ENCODE data around the gene TMX4. TPM values are rescaled to one million over a fixed set of nuclear protein-coding genes. Genes with fewer than 3 reads are reported as not detected.

Gene TMX4
- polyA plus RNA-seq, 2 donors, result 3.6 to 5.5 TPM

GRCh38 chr20:7981374-7981773 lies 38.2 kb downstream of the TMX4 start:
- Histone ChIP-seq H3K36me3 (ENCODE audit: control insufficient read depth in 2 of 2, insufficient read depth in 2 of 2, low read length in 1 of 2) (peaks cover 8 to 16% of the 10 kb centered on the region in 2 donors), H3K27ac (ENCODE audit: low read depth in 2 of 2, low read length in 1 of 2) (no peak overlapping the region), H3K9me3 (ENCODE audit: control insufficient read depth in 2 of 2, insufficient read depth in 1 of 2, low read depth in 1 of 2, low read length in 1 of 2) (no peaks in the 10 kb centered on the region), H3K27me3 (ENCODE audit: control insufficient read depth in 1 of 2, insufficient read depth in 2 of 2, low read length in 2 of 2) (no peaks in the 10 kb centered on the region), H3K4me1 (ENCODE audit: control insufficient read depth in 2 of 2, insufficient read depth in 2 of 2, low read length in 1 of 2) (no peaks in the 10 kb centered on the region), H3K4me3 (ENCODE audit: low read depth in 1 of 2, low read length in 2 of 2) (no peak overlapping the region)

DNA sequence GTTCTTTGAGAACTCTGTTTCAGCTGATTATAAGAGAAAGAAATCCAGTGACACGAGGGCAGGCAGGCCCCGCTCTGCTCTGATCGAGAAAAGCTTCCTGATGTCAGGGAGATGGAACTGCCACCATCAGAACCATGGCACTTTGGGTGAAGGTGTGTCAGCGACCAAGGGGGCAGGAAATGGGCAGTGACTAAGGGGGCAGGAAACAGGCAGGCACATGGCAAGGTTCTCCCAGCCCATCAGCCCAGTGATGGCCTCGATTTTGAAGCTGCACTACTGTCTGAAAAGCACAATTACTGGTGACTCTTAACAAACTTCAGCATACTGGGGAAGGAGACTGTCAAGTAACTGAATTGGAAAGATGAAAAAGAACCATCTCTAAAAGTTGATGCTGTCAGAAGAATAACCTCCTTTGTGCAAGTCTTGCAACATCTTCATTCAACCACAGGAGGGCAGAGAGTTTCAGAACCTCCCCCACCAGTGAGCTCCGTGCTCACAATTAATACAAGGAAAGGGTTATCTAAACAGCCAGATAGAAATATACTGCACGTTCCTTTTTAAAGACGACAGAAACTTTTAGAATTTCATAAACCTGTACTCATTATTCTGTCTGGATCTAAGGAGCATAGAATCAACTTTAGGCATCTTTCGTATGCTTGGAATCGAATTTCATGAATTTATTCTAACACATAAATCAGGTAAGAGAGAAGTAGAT lies 39.1 kb downstream of the TMX4 start:
- 61 to 69% methylated on average over 10 of the region's 10 CpGs for WGBS, 2 donors
- Histone ChIP-seq H3K4me1 (ENCODE audit: control insufficient read depth in 2 of 2, insufficient read depth in 2 of 2, low read length in 1 of 2) (no peaks in the 10 kb centered on the region), H3K27ac (ENCODE audit: low read depth in 2 of 2, low read length in 1 of 2) (no peak overlapping the region), H3K4me3 (ENCODE audit: low read depth in 1 of 2, low read length in 2 of 2) (no peak overlapping the region), H3K36me3 (ENCODE audit: control insufficient read depth in 2 of 2, insufficient read depth in 2 of 2, low read length in 1 of 2) (peaks cover 8 to 16% of the 10 kb centered on the region in 2 donors), H3K27me3 (ENCODE audit: control insufficient read depth in 1 of 2, insufficient read depth in 2 of 2, low read length in 2 of 2) (no peaks in the 10 kb centered on the region), H3K9me3 (ENCODE audit: control insufficient read depth in 2 of 2, insufficient read depth in 1 of 2, low read depth in 1 of 2, low read length in 1 of 2) (no peaks in the 10 kb centered on the region)

- Histone ChIP-seq H3K4me3 (ENCODE audit: low read depth in 1 of 2, low read length in 2 of 2) (no peak overlapping the region), H3K4me1 (ENCODE audit: control insufficient read depth in 2 of 2, insufficient read depth in 2 of 2, low read length in 1 of 2) (no peaks in the 10 kb centered on the region), H3K9me3 (ENCODE audit: control insufficient read depth in 2 of 2, insufficient read depth in 1 of 2, low read depth in 1 of 2, low read length in 1 of 2) (no peaks in the 10 kb centered on the region), H3K27ac (ENCODE audit: low read depth in 2 of 2, low read length in 1 of 2) (no peak overlapping the region), H3K27me3 (ENCODE audit: control insufficient read depth in 1 of 2, insufficient read depth in 2 of 2, low read length in 2 of 2) (no peaks in the 10 kb centered on the region), H3K36me3 (ENCODE audit: control insufficient read depth in 2 of 2, insufficient read depth in 2 of 2, low read length in 1 of 2) (peaks cover 8 to 14% of the 10 kb centered on the region in 2 donors)
- WGBS, 2 donors, result 58 to 73% methylated on average over 5 of the region's 5 CpGs
Observed at GRCh38 chr20:7977709-7978108, 41.9 kb downstream of the TMX4 start.

- H3K4me3 ChIP-seq (ENCODE audit: low read depth in 1 of 2, low read length in 2 of 2), result no peak overlapping the region
- 76 to 79% methylated on average over 9 of the region's 9 CpGs for WGBS, 2 donors
Observed at GRCh38 chr20:7975851-7976414, 43.6 kb downstream of the TMX4 start.

GRCh38 chr20:7974785-7975435 lies 44.7 kb downstream of the TMX4 start:
- Histone ChIP-seq H3K27ac (ENCODE audit: low read depth in 2 of 2, low read length in 1 of 2) (no peak overlapping the region), H3K36me3 (ENCODE audit: control insufficient read depth in 2 of 2, insufficient read depth in 2 of 2, low read length in 1 of 2) (no peaks in the 10 kb centered on the region), H3K9me3 (ENCODE audit: control insufficient read depth in 2 of 2, insufficient read depth in 1 of 2, low read depth in 1 of 2, low read length in 1 of 2) (no peaks in the 10 kb centered on the region), H3K27me3 (ENCODE audit: control insufficient read depth in 1 of 2, insufficient read depth in 2 of 2, low read length in 2 of 2) (no peaks in the 10 kb centered on the region), H3K4me3 (ENCODE audit: low read depth in 1 of 2, low read length in 2 of 2) (no peak overlapping the region), H3K4me1 (ENCODE audit: control insufficient read depth in 2 of 2, insufficient read depth in 2 of 2, low read length in 1 of 2) (no peaks in the 10 kb centered on the region)
- WGBS, 2 donors, result 85% methylated on average over 4 of the region's 4 CpGs

More at GRCh38 chr20:7975851-7976414, 43.6 kb downstream of the TMX4 start:
- Histone ChIP-seq H3K27me3 (ENCODE audit: control insufficient read depth in 1 of 2, insufficient read depth in 2 of 2, low read length in 2 of 2) (no peaks in the 10 kb centered on the region), H3K27ac (ENCODE audit: low read depth in 2 of 2, low read length in 1 of 2) (no peak overlapping the region), H3K9me3 (ENCODE audit: control insufficient read depth in 2 of 2, insufficient read depth in 1 of 2, low read depth in 1 of 2, low read length in 1 of 2) (no peaks in the 10 kb centered on the region), H3K4me1 (ENCODE audit: control insufficient read depth in 2 of 2, insufficient read depth in 2 of 2, low read length in 1 of 2) (no peaks in the 10 kb centered on the region), H3K36me3 (ENCODE audit: control insufficient read depth in 2 of 2, insufficient read depth in 2 of 2, low read length in 1 of 2) (peaks cover 0 to 3% of the 10 kb centered on the region in 2 donors)

- no peak overlapping the region for H3K4me3 ChIP-seq (ENCODE audit: low read depth in 1 of 2, low read length in 2 of 2)
- no peaks in the 10 kb centered on the region for H3K9me3 ChIP-seq (ENCODE audit: control insufficient read depth in 2 of 2, insufficient read depth in 1 of 2, low read depth in 1 of 2, low read length in 1 of 2)
- no peaks in the 10 kb centered on the region for H3K27me3 ChIP-seq (ENCODE audit: control insufficient read depth in 1 of 2, insufficient read depth in 2 of 2, low read length in 2 of 2)
- H3K4me1 ChIP-seq (ENCODE audit: control insufficient read depth in 2 of 2, insufficient read depth in 2 of 2, low read length in 1 of 2), result no peaks in the 10 kb centered on the region
- no peak overlapping the region for H3K27ac ChIP-seq (ENCODE audit: low read depth in 2 of 2, low read length in 1 of 2)
- 91 to 93% methylated on average over 2 of the region's 2 CpGs for WGBS, 2 donors
- H3K36me3 ChIP-seq (ENCODE audit: control insufficient read depth in 2 of 2, insufficient read depth in 2 of 2, low read length in 1 of 2), result no peaks in the 10 kb centered on the region
Observed at GRCh38 chr20:7971536-7972280, 47.9 kb downstream of the TMX4 start.

DNA sequence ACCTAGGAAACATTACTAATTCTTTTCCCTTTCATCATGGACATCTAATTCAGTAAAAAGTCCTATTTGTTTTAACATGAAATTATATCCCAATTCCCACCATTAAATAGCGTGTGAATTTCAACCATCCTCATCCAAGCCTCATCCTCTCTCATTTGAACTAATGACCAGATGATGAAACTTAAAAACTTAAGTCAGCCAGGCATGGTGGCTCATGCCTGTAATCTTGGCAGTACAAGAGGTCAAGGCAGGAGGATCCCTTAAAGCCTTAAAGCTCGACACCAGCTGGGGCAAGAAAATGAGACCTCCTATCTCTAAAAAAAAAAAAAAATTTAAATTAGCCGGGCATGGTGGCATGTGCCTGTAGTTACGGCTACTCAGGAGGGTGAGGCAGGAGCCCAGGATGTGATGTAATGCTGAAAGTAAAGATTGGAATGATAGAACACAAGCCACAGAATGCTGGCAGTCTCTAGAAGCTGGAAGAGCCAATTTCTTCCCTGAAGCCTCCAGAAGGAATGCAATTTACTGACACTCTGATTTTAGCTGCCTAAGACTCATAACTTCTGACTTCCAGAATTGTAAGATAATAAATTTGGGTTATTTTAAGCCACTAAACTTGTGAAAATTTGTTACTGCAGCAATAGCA lies 52.2 kb downstream of the TMX4 start:
- H3K27me3 ChIP-seq (ENCODE audit: control insufficient read depth in 1 of 2, insufficient read depth in 2 of 2, low read length in 2 of 2), result no peaks in the 10 kb centered on the region
- no peak overlapping the region for H3K4me3 ChIP-seq (ENCODE audit: low read depth in 1 of 2, low read length in 2 of 2)
- H3K4me1 ChIP-seq (ENCODE audit: control insufficient read depth in 2 of 2, insufficient read depth in 2 of 2, low read length in 1 of 2), result no peaks in the 10 kb centered on the region
- no peaks in the 10 kb centered on the region for H3K36me3 ChIP-seq (ENCODE audit: control insufficient read depth in 2 of 2, insufficient read depth in 2 of 2, low read length in 1 of 2)
- no peaks in the 10 kb centered on the region for H3K9me3 ChIP-seq (ENCODE audit: control insufficient read depth in 2 of 2, insufficient read depth in 1 of 2, low read depth in 1 of 2, low read length in 1 of 2)
- H3K27ac ChIP-seq (ENCODE audit: low read depth in 2 of 2, low read length in 1 of 2), result no peak overlapping the region
- 72 to 83% methylated on average over 4 of the region's 4 CpGs for WGBS, 2 donors

- H3K36me3 ChIP-seq (ENCODE audit: control insufficient read depth in 2 of 2, insufficient read depth in 2 of 2, low read length in 1 of 2), result no peaks in the 10 kb centered on the region
- H3K9me3 ChIP-seq (ENCODE audit: control insufficient read depth in 2 of 2, insufficient read depth in 1 of 2, low read depth in 1 of 2, low read length in 1 of 2), result no peaks in the 10 kb centered on the region
- no peak overlapping the region for H3K4me3 ChIP-seq (ENCODE audit: low read depth in 1 of 2, low read length in 2 of 2)
Observed at GRCh38 chr20:7966176-7966575, 53.4 kb downstream of the TMX4 start.

GRCh38 chr20:7959484-7959883 lies 60.1 kb downstream of the TMX4 start:
- no peak overlapping the region for H3K4me3 ChIP-seq (ENCODE audit: low read depth in 1 of 2, low read length in 2 of 2)
- H3K9me3 ChIP-seq (ENCODE audit: control insufficient read depth in 2 of 2, insufficient read depth in 1 of 2, low read depth in 1 of 2, low read length in 1 of 2), result no peaks in the 10 kb centered on the region
- H3K27me3 ChIP-seq (ENCODE audit: control insufficient read depth in 1 of 2, insufficient read depth in 2 of 2, low read length in 2 of 2), result peaks cover 0 to 2% of the 10 kb centered on the region in 2 donors
- no peaks in the 10 kb centered on the region for H3K4me1 ChIP-seq (ENCODE audit: control insufficient read depth in 2 of 2, insufficient read depth in 2 of 2, low read length in 1 of 2)
- no peak overlapping the region for H3K27ac ChIP-seq (ENCODE audit: low read depth in 2 of 2, low read length in 1 of 2)
- WGBS, 2 donors, result 17 to 38% methylated on average over 1 of the region's 1 CpG
- no peaks in the 10 kb centered on the region for H3K36me3 ChIP-seq (ENCODE audit: control insufficient read depth in 2 of 2, insufficient read depth in 2 of 2, low read length in 1 of 2)

More at GRCh38 chr20:7966176-7966575, 53.4 kb downstream of the TMX4 start:
- Histone ChIP-seq H3K27ac (ENCODE audit: low read depth in 2 of 2, low read length in 1 of 2) (no peak overlapping the region), H3K4me1 (ENCODE audit: control insufficient read depth in 2 of 2, insufficient read depth in 2 of 2, low read length in 1 of 2) (no peaks in the 10 kb centered on the region), H3K27me3 (ENCODE audit: control insufficient read depth in 1 of 2, insufficient read depth in 2 of 2, low read length in 2 of 2) (no peaks in the 10 kb centered on the region)
- WGBS, 2 donors, result 28 to 31% methylated on average over 3 of the region's 3 CpGs
